Mucosa of descending colon (tissue), 3 donors: Measurements from ENCODE around the gene CERS3. TPM values are rescaled to one million over a fixed set of nuclear protein-coding genes. Genes with fewer than 3 reads are reported as not detected.
A peak's percentile ranks its signal among the peaks of the same experiment; 100 is the strongest.

ENCODE experiments used
- ATAC-seq: fragments of 200-7000 bp; cut with Tn5 transposase; one replicate; pipeline ENCODE4 v1.9.1; 2020; ENCODE audit warnings: mild to moderate bottlenecking, moderate library complexity
- DNase-seq, 3 donors: peaks; one replicate each; pipeline ENCODE4 v3.0.0-alpha.2; 2020
- H3K36me3 ChIP-seq: fragments of 200-600 bp; one replicate; pipeline ENCODE4 v1.8.0; 2021; ENCODE audit warnings: low read depth, mild to moderate bottlenecking
- H3K4me1 ChIP-seq: fragments of 200-600 bp; one replicate; pipeline ENCODE4 v1.8.0; 2021; ENCODE audit warnings: low read depth, mild to moderate bottlenecking
- H3K4me3 ChIP-seq: fragments of 200-600 bp; one replicate; pipeline ENCODE4 v1.8.0; 2021; ENCODE audit warnings: mild to moderate bottlenecking
- H3K9me3 ChIP-seq: fragments of 200-600 bp; one replicate; pipeline ENCODE4 v1.8.0; 2021; ENCODE audit warnings: mild to moderate bottlenecking
- intact Hi-C, 2 donors: fragments of 100-400 bp; cut with DNase I in 1 of 2; cut with micrococcal nuclease in 1 of 2; formaldehyde crosslinking; loops; one replicate each; pipeline versions ENCODE4 v1.11.0 to v1.11.1; 2022; cut with DNase I, micrococcal nuclease
- total RNA-seq, 3 donors: library from RNA; stranded (reverse); fragmentation: NEBNext Ultra II Directional in 2 of 3; extraction: Animal tissue kit (Norgen Biotek cat#: 25700) in 2 of 3; gene quantifications; one replicate each; pipeline versions ENCODE4 v1.2.1 to v1.2.4, GENCODE V29; 2021 to 2023
- TF ChIP-seq, protein P1 (sequence below): fragments of 200-600 bp; IDR thresholded peaks from one replicate; pipeline ENCODE4 v1.8.0; 2022; ENCODE audit warnings: antibody characterized with exemption, mild to moderate bottlenecking
- donor health status: DM: no; HTN: no; CAD: no; lungs with moderate emphysema.
- donor health status: DM: no; HTN: no; CAD: no.
- donor health status: DM: no; HTN: yes; CAD: no.

Gene CERS3
- total RNA-seq, 3 donors from 2014 or later: 0.22 TPM; not detected in 2

- TF ChIP-seq, protein P1, sequence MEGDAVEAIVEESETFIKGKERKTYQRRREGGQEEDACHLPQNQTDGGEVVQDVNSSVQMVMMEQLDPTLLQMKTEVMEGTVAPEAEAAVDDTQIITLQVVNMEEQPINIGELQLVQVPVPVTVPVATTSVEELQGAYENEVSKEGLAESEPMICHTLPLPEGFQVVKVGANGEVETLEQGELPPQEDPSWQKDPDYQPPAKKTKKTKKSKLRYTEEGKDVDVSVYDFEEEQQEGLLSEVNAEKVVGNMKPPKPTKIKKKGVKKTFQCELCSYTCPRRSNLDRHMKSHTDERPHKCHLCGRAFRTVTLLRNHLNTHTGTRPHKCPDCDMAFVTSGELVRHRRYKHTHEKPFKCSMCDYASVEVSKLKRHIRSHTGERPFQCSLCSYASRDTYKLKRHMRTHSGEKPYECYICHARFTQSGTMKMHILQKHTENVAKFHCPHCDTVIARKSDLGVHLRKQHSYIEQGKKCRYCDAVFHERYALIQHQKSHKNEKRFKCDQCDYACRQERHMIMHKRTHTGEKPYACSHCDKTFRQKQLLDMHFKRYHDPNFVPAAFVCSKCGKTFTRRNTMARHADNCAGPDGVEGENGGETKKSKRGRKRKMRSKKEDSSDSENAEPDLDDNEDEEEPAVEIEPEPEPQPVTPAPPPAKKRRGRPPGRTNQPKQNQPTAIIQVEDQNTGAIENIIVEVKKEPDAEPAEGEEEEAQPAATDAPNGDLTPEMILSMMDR: no peak
- DNase-seq (no peak), ATAC-seq (no peak)
- H3K9me3 ChIP-seq: no peaks in the 10 kb centered on the region
- peaks cover 13% of the 10 kb centered on the region for H3K4me1 ChIP-seq
- H3K36me3 ChIP-seq: no peaks in the 10 kb centered on the region
- intact Hi-C loops: loop anchor here in 1 of 2 donors (10.0 kb wide), 1 partner anchor 211 kb away; no protein-coding TSS in a partner anchor
- H3K4me3 ChIP-seq: no peak overlapping the region
Measured at GRCh38 chr15:100353449-100353848, 175.3 kb downstream of the CERS3 start.

DNA sequence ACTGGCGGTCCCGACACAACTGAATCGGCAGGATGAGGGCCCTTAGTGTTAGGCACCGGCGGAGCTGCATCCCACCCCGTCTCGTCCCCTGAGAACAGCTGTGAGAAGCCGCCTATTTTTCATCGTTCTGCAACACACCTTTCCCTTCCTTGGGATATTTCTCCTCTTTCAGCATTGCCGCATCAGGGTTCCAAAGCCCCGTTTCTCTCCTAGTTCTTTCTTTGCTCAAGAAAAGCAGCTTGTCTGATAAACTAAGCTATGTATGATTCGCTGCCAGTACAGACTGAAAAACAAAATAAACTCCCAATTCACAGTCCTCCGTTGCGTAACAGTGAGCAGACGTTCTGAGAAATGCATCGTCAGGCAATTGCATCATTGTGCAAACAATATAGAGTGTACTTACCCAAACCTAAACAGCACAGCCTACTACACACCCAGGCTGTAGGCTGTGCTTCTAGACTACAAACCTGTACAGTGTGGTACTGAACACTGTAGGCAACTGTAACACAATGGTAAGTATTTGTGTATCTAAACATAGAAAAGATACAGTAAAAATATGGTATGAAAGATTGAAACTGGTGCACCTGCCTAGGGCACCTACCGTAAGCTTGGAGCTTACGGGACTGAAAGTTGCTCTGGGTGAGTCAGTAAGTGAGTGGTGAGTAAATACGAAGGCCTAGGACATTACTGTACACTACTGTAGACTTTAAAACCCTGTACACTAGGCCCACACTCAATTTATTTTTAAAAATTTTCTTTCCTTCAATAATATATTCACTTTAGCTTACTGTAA, 178.1 kb downstream of the CERS3 start:
- Histone ChIP-seq H3K4me1 (peaks cover 13% of the 10 kb centered on the region), H3K9me3 (no peaks in the 10 kb centered on the region), H3K36me3 (no peaks in the 10 kb centered on the region), H3K4me3 (peak overlapping the region; percentile 63)
- ATAC-seq (peak; percentile 77), DNase-seq (peak in 1 of 3 donors; percentile 63)
- intact Hi-C loops: loop anchor here in 1 of 2 donors (10.0 kb wide), 1 partner anchor 214 kb away; no protein-coding TSS in a partner anchor
- TF ChIP-seq, protein P1: no peak

Other genes starting within 250 kb of the CERS3 start
- gene ADAMTS17, start 187.0 kb downstream of the CERS3 start, total RNA-seq: 10 to 100 TPM in 1 of 3 donors, 1 to 10 TPM in 2; 5.2 to 13.8 (median 6.3) TPM
- 10 to 100 TPM; 18.6 to 32.0 (median 24.2) TPM for gene LINS1, start 73.2 kb upstream of the CERS3 start, total RNA-seq
- 10 to 100 TPM; 20.1 to 23.5 (median 22.2) TPM for gene ASB7, start 73.6 kb upstream of the CERS3 start, total RNA-seq